DMS 273 (cell line): ENCODE measurements around the gene N4BP2L1.
"Not testable (repeated sequence)": the region's sequence is repeated elsewhere in the genome, so short reads cannot be mapped to it uniquely, and the experiment has no call there.

Experiments used
- DNase-seq: peaks from one replicate; lab custom pipeline; 2025; ENCODE audit not compliant: unreplicated experiment; lab: John Stamatoyannopoulos, UW

The N4BP2L1 gene

GRCh38 chr13:32391101-32391619 is 36.8 kb downstream of the N4BP2L1 start:
- DNase-seq = no peak

DNA sequence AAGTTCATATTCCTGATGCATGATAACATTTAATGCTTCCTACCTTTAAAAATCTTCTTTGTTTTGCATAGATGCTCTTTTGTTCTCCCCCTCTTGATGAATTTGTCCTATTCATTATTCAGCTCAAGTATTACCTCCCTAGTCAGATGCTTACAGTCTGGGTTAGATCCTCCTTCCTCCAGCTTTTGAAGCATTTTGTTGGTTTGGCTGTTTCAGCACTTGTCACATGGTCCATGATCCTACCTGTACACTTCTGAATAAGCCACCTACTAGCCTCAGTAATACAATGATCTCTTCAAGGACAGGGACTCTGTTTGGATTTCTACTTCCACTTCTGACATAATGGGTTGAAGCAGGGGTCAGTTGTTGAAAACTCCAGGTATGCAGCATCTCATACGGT is 37.4 kb downstream of the N4BP2L1 start:
- DNase-seq = no peak

DNA sequence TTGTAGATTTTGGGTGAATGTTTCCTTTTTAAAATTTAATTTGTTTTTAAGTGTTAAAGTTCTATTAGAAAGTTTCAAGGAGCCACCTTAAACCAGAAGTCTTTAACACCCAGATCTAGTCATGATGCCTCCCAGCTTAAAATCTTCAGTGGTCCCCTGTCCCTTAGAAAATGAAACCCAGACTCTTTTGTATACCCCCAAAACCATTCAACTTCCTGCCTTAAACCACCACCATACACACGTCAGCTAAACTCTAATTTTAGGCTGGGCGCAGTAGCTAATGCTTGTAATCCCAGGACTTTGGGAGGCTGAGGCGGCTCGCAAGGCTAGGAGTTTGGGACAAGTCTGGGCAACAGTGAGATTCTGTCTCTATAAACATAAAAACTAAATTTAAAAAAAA is 37.9 kb downstream of the N4BP2L1 start:
- no peak for DNase-seq

- no peak for DNase-seq
These were observed 42.5 kb downstream of the N4BP2L1 start for GRCh38 chr13:32385410-32385809.

- no peak for DNase-seq
These were observed 43.2 kb downstream of the N4BP2L1 start for GRCh38 chr13:32384702-32385101.

DNA sequence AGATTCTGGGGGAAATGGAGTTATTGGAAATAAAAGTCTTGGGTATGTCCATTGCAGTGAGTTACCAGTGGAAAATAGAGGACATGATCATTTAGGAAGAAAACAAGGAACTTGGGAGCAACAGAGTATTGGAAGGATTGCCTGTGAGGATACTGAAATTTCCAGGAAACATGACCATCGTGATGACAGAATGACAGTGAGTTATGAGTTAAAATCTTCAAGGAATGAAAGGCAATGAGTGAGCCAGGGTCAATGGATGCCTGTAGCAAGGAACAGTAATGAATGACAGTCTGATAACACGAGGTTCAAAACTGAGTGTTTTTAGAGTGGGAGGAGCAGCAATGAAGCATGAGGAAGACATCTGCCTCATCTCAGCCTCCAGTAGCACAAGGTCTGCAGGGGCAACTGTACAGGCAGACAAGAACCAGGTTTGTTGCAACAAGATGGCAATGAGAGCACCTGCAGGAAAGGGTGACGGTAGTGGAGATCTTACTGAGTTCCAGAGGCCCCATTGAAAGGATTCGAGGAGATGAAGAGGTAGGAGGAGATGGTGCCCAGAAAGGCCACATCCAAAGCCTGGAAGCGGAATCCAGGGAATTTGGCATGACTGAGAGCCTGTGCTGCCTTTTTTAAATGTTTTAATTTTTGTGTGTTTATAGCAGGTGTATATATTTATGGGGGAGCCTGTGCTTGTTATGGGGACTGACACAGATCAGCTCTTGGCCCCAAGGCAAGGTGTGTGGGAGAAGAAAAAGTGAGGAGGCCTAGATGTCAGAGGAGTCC is 43.9 kb downstream of the N4BP2L1 start:
- no peak for DNase-seq

- peak; percentile 2 for DNase-seq
These were observed 46.4 kb downstream of the N4BP2L1 start for GRCh38 chr13:32381539-32381938.

DNA sequence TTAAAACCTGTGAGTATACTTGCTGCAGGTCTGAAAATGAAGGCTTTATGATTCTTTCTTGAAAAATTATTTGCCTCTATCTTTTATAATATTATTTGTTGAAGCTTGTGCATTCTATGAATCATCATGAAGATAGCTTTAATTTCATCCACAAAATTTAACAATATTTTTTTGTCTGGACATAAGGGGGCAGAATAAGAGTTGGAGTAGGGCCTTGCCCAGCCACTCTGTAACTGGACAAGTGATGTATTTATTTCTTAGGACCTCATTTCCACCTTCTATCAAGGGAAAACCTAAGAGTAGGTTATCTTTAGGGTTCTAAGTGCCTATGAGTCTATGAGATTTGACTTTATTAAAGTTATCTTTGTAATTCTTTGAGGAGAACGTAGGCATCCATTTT is 49.9 kb downstream of the N4BP2L1 start:
- no peak for DNase-seq

GRCh38 chr13:32376642-32377415 is 51.1 kb downstream of the N4BP2L1 start:
- DNase-seq = no peak

DNA sequence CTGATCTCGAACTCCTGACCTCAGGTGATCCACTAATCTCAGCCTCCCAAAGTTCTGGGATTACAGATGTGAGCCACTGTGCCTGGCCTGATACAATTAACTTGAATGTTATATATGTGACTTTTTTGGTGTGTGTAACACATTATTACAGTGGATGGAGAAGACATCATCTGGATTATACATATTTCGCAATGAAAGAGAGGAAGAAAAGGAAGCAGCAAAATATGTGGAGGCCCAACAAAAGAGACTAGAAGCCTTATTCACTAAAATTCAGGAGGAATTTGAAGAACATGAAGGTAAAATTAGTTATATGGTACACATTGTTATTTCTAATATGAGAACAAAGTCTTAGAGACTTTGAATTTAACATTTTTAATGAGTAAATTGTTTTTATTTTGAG is 57.1 kb downstream of the N4BP2L1 start:
- no peak for DNase-seq

DNA sequence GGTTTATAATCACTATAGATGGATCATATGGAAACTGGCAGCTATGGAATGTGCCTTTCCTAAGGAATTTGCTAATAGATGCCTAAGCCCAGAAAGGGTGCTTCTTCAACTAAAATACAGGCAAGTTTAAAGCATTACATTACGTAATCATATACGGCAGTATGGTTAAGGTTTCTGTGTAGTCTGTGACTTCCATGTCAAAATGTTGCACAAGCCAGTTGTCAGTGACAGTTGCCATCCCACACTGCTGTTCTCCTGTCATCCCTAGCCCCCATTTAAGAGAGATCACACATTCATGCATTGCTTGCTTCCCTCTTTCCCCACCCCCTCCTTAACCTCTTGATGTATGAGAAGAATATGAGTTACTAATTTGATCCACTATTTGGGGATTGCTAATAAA is 65.4 kb downstream of the N4BP2L1 start:
- DNase-seq = no peak

DNA sequence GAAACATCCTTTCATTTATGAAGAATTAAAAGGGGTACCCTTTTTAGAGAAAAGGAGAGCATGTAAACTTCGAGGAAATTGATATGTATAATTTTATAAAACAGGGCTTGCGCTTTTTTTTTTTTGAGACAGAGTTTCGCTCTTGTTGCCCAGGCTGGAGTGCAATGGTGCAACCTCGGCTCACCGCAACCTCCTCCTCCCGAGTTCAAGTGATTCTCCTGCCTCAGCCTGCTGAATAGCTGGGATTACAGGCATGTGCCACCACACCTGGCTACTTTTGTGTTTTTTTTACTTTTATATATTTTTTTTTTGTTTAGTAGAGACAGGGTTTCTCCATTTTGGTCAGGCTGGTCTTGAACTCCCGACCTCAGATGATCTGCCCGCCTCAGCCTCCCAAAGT is 72.0 kb downstream of the N4BP2L1 start:
- not testable (repeated sequence) for DNase-seq

- DNase-seq = no peak
These were observed 73.9 kb downstream of the N4BP2L1 start for GRCh38 chr13:32354040-32354439.

DNA sequence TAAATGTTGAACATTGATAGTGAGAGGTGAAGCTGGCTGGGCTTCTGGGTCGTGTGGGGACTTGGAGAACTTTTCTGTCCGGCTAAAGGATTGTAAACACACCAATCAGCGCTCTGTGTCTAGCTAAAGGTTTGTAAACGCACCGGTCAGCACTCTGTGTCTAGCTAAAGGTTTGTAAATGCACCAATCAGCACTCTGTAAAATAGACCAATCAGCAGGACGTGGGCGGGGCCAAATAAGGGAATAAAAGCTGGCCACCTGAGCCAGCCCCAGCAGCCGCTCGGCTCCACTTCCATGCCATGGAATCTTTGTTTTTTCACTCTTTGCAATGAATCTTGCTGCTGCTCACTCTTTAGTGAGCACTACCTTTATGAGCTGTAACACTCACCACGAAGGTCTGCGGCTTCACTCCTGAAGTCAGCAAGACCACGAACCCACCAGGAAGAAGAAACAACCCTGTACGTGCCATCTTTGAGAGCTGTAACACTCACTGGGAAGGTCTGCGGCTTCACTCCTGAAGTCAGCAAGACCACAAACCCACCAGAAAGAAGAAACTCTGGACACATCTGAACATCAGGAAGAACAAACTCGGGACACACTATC is 77.0 kb downstream of the N4BP2L1 start:
- DNase-seq = not testable (repeated sequence)
